ENCODE results near the gene ACSL3.
A peak's percentile ranks its signal among the peaks of the same experiment; 100 is the strongest.

ACSL3 gene

DNA sequence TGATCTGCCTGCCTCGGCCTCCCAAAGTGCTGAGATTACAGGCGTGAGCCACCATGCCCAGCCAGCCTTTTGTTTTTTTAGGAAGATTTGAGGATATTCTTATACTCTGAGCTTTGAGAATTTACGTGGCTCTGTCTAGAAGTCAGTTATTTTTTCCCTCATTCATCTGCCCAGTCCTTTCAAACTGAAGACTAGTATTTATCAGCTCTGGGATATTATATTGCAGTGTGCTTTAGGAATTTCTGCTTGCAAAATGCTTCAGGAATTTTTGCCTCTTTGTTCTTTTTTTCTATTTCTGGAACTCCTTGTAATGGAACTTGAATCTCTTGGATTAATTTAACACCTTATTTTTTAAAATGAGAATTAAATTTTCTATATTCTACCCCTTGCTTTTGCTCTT is 22.6 kb downstream of the ACSL3 start:
- DNase-seq = no peak

DNA sequence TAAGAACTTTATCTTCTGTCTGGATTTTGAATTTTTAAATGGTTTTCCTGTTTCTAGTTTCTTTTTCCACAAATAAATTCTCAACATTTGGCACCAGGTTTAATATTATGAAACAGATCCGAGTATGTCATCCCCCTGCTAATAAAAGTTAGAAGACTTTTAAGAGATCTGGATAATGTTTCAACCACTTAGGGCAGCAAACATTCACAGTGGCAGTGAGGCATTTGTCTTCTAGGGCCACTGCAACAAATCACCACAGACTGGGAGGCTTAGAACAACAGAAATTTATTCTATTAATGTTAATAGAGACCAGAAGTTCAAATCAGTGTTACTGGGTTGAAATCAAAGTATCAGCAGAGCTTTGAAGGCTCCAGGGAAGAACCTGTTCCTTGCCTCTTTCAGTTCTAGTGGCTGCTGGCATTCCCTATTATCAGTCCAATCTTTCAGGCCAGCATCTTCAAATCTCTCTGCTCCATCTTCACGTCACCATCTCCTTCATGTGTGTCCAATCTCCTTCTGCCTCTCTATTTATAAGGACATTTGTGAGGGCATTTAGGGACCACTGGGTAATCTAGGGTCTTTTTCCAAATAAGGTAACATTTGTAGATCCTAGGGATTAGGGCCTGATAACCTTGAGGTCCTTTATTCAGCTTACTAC is 23.4 kb downstream of the ACSL3 start:
- no peak for DNase-seq

GRCh38 chr2:222884805-222885424 is 24.1 kb downstream of the ACSL3 start:
- DNase-seq = no peak

DNA sequence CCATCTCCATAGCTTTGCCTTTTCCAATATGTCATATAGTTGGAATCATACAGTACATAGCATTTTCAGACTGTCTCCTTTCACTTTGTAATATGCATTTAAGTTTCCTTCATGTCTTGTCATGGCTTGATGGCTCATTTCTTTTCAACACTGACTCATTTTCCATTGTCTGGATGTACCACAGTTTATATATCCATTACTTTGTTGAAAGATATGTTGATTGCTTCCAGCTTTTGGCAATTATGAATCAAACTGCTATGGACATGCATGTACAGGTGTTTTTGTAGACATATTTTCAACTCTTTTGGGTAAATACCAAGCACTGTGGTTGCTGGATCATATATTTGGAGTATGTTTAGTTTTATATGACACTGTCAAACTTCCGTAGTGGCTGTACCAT is 26.3 kb downstream of the ACSL3 start:
- no peak for DNase-seq

- no peak for DNase-seq
Measured at GRCh38 chr2:222888716-222889115, 27.9 kb downstream of the ACSL3 start.

DNA sequence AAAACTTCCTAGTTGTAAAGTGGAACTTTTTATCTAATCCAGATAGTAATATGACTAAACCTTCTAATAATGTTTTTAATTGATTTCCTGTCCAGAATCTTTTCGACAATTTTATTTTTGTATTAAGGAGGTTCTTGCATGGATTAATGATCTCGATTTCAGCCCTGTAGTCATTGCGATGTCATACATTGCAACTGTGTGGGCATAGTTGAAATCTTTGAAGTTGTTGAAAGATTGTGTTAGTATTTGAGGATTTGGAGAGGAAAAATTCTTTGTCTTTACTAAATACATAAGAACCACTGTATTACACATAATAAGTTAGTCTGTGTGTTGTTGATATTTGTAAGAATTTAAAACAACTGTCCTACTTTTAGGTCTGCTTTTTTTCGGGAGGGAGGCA is 31.1 kb downstream of the ACSL3 start:
- DNase-seq = no peak

- DNase-seq = peak; percentile 40 to 76
Measured at GRCh38 chr2:222892321-222892720, 31.5 kb downstream of the ACSL3 start.

DNA sequence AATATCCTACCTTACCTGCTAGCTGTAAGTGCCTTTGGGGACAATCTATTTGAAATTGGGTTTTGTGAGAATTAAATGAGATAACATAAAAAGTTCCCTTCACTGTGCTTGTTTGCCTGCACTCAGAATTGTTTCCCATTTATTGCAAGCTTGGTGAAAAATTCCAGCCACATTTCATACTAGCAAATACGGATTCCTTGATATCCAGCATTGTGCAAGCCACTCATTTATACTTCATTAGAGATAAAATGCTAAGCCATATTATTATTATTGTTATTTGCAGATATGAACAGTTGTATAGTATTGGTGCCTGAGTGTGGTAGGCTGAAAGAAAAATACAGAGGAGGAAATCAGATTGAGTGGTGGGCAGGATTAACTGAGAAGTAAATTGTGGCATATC is 31.9 kb downstream of the ACSL3 start:
- no peak for DNase-seq

DNA sequence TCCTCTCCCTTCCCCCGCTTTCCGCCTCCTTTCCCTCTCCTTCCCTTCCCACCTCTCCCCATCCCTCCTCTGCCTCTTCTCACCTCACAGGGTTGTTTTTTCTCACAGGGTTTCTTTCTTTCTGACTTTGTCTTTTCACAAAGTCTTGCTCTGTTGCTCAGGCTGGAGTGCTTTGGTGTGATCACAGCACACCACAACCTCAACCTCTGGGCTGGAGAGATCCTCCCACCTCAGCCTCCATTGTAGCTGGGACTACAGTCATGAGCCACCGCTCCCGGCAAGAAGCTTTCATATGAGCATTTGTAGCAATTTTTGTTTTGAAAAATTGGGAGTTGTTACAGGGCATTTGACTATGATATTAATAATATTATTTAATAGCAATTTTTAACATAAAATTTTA is 32.9 kb downstream of the ACSL3 start:
- DNase-seq = no peak

GRCh38 chr2:222895144-222895543 is 34.3 kb downstream of the ACSL3 start:
- no peak for DNase-seq

DNA sequence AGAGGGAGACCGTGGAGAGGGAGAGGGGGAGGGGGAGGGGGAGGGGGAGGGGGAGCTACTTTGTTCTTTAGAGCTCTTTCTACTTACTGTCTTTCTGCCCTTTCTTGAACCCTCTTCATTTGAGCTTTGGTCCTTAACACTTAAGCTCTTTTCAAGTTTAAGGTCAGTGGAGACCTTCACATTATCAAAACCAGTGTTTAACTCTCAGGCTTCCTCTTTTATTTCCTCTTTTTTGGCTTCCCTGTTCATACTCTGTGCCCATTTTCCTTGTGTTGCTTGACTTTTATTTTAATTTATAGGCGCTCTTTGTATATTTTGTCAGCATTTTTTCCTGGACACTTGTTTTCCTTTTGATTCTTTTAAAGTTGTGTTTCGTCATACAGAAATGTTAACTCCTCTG is 37.1 kb downstream of the ACSL3 start:
- DNase-seq = peak; percentile 24 to 48

DNA sequence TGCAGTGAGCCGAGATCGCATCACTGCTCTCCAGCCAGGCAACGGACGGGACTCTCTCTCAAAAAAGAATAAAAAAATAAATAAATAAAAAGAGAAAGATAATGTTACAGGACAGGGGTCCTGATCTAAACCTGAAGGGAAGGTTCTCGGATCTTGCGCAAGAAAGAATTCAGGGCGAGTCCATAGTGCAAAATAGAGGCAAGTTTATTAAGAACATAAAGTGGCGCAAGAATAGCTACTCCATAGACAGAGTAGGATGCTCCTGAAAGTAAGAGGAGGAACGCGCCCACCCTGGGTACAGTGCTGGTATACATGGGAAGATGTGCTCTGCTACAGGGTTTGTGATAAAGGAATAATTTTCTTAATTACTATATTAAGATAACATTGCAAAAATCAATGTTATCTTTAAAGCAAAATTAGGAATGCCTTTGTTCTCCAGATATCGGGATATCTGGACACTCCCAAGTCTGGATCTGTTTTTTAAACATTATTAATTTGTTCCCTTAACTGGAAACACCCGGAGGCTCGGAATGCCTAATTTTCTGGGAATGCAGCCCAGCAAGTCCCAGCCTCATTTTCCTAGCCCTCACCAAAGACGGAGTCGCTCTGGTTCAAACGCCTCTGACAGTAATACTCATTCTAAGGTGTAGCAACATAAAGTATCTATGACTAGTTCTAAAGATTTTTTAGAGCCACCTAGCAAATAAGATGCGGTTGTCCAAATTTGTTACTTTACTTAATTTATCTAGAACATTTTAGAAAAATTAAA is 38.8 kb downstream of the ACSL3 start:
- DNase-seq = no peak

DNA sequence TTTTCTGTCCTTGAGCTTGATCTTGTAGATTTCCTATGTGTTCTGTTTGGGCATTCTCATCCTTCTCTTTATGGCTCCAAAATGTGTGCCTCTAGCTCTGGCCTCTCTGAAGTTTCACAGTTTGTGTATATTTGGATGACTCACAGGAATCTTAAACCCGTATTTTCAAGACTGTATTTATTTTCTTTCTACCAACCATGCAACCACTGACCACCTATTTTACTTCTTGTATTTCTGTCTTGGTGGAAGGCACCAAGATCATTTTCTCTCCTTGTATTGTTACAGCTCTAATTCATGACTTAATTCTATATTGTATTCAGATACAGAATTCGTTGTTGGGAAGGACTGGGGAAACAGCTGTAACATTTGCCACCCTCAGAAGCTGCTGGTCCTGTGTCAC is 39.5 kb downstream of the ACSL3 start:
- DNase-seq = no peak

- DNase-seq = no peak
Measured at GRCh38 chr2:222902660-222903059, 41.8 kb downstream of the ACSL3 start.

DNA sequence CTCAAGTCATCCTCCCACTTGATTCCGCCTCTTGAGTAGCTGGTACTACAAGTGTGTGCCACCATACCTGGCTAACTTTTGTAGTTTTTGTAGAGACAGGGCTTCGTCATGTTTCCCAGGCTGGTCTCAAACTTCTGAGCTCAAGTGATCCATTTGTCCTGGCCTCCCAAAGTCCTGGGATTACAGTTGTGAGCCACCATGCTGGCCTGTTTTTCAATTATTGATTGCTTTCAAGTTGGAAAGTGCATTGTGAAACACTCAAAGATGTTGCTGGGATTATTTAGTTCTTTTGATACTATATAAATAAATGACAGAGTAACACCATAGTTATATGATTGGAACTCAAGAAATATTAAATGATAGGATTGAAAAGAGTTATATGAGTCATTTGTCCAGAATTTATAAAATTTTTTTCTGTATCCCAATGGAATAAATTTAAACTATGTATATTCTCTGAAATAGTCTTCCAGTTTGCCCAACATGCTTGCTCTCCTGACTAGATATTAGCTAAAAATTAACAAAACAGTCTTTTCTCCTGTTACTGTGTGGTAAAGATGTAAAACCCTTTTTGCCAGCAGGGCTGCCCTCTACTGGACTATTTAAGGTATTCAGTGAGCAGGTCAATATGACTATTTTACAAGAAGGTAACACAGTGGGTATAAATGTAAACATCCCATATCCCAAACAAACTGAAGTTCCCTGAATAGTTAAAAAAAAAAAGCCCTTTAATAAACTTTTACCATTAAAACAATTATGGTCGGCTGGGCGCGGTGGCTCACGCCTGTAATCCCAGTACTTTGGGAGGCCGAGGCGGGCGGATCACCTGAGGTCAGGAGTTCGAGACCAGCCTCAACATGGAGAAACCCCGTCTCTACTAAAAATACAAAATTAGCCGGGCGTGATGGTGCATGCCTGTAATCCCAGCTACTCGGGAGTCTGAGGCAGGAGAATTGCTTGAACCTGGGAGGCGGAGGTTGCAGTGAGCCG is 42.7 kb downstream of the ACSL3 start:
- DNase-seq = peak; percentile 57 to 69

GRCh38 chr2:222904557-222905258 is 43.9 kb downstream of the ACSL3 start:
- DNase-seq = no peak

- DNase-seq = no peak
Measured at GRCh38 chr2:222907048-222907447, 46.2 kb downstream of the ACSL3 start.

DNA sequence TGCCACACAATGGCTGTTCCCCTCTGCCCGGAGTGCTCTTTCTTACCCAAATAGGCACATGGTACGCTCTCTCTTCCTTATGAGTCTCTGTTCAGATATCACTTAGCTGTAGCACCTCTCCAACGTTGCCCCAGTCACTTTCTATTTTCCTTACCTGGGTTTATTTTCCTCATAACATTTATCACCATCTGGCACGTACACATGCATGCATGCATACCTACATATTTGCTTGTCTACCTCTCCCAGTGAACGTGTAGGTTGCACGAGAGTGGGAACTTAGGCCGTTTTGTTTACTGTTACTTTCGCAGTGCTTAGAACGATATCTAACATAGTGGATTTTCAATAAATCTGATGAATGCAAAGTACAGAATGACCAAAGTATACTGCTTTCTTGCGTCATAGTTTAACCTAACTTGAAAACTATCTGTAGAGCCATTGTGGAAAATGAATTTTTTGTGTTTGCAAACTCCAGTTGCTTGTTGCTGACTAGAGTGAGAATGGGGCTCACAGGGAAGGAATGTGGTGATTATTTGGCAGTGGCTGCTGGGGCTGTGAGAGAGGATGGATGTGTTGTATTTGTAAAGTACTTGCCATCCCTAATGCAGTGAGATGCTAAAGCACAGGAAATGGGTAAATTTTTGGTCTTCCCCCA is 47.1 kb downstream of the ACSL3 start:
- DNase-seq = no peak

GRCh38 chr2:222909286-222909685 is 48.5 kb downstream of the ACSL3 start:
- no peak for DNase-seq

DNA sequence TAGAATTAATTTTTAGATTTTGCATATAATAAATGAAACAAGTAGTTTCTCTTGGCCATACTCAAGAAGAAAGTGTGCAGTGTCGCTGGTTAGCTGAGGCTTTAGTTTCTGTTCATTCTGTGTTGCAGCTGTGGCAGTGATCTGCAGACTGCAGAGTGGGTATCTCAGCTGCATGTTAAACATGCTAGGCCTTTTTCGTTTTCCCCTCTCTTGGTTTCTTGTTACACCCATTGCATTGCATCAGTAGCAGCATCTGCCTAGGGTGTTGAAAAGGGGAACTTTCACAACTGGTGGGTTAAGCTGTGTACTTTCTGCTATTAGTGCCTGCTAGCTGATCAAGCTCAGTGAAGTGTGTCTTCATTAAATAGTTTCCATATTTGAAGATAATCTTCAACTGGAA is 51.3 kb downstream of the ACSL3 start:
- peak; percentile 91 to 95 for DNase-seq

DNA sequence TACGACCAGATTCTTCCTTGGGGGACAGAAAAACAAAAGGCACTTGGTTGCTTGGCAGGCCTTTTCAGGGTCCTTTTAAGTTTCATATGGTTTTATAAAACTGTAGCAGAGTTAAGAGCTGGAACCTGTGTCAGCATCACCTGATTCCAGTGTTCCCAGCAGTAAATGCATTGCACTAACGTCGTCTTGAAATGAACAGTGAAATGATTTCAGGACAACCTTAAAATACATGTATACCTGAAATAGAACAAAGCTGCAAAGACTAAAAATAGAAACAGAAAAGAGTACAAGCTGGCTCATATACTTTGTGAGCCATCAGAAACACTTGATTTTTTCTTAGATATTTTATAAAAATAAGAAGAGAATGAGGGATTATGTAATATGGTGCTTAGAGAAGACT is 51.9 kb downstream of the ACSL3 start:
- DNase-seq = no peak
